Right renal pelvis (tissue), 4 donors: ENCODE measurements around the gene APOL3. TPM values are rescaled to one million over a fixed set of nuclear protein-coding genes. Genes with fewer than 3 reads are reported as not detected.
"Not testable (repeated sequence)": the region's sequence is repeated elsewhere in the genome, so short reads cannot be mapped to it uniquely, and the experiment has no call there.

Experiments
- DNase-seq, 4 donors: peaks; one replicate each; pipeline ENCODE4 v3.0.0-alpha.2; 2013; ENCODE audit warnings: low read depth in 4 of 4, low spot score in 3 of 4, missing footprints in 1 of 4
- polyA plus RNA-seq, 4 donors: library from polyadenylated mRNA; unstranded; fragments of 120-200 nt; gene quantifications; one replicate each; pipeline ENCODE4 v1.2.1, GENCODE V29; 2013; ENCODE audit not compliant: insufficient read length in 4 of 4

The APOL3 gene, protein sequence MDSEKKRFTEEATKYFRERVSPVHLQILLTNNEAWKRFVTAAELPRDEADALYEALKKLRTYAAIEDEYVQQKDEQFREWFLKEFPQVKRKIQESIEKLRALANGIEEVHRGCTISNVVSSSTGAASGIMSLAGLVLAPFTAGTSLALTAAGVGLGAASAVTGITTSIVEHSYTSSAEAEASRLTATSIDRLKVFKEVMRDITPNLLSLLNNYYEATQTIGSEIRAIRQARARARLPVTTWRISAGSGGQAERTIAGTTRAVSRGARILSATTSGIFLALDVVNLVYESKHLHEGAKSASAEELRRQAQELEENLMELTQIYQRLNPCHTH
- polyA plus RNA-seq: 10 to 100 TPM; 13.3 to 17.9 (median 14.8) TPM

DNA sequence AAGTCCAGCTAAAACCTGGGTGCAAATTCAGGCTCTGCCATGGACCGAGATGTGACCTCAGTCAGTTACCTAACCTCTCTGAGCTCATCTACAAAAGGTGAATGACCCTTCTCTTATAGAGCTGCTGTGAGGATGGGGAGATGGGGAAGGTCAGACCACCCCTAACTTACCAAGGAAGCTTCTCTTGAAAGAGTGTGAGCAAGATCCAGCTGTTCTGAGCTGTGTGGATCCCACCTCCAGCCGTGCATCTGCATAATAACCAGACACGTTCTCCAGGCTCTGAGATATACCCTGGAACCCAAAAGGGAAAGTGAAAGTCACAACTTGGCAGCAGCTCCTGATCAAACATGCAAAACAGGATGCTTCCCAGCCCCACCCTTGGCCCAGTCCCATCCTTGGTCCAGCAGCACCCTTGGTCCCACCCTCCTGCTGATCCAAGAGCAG is at the start of gene APOL3:
TSS of gene APOL3 (minus strand) at position 257 of the 444 bp plus-strand sequence. CDS start 11,700 bp downstream, outside the sequence.
- no peak for DNase-seq

DNA sequence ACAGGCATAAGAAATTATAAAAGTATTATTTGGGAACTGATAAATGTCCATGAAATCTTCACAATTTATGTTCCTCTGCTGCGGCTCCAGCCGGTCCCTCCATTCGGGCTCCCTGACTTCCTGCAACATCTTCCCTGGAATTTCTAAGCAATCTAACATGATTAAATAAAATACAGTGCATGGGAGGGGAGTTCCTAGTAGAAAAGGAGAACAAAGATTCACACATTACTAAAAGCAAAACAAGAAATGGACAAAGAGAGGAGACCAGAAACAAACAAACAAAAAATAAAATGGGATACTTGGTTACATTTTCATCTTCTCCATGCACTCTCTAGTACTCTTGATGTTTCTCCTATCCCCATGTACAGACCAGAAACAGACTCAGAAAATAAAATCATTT is 49.7 kb upstream of the APOL3 start:
- no peak for DNase-seq

DNA sequence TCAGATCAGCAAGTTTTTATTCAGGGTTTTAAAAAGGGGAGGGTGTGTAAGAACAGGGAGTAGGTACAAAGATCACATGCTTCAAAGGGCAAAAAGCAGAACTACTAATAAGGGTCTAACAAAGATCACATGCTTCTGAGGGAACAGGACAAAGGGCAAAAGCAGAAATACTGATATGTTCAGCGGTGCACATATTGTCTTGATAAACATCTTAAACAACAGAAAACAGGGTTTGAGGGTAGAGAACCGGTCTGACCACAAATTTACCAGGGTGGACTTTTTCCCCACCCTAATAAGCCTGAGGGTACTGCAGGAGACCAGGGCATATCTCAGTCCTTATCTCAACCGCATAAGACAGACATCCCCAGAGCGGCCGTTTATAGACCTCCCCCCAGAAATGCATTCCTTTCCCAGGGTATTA is 48.9 kb upstream of the APOL3 start:
- DNase-seq: not testable (repeated sequence)

DNA sequence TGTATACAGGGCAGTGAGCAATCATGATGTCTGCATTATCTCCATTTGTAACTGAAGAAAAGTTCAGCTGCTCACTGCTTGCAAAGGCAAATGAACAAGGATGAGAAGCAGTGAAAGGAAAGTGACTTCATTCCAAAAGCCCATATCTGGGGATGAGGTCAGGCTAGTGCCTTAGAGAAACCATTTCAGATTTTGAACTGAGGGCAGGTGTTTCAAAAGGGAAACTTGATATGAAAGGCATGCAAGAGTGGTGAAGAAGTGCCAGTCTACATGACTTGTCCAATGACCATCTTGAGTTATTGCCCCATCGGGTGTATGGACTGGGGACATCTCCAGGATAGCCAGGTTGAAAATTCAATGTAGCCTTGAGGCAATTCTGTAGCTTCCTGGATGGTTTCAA is 48.4 kb upstream of the APOL3 start:
- no peak for DNase-seq

DNA sequence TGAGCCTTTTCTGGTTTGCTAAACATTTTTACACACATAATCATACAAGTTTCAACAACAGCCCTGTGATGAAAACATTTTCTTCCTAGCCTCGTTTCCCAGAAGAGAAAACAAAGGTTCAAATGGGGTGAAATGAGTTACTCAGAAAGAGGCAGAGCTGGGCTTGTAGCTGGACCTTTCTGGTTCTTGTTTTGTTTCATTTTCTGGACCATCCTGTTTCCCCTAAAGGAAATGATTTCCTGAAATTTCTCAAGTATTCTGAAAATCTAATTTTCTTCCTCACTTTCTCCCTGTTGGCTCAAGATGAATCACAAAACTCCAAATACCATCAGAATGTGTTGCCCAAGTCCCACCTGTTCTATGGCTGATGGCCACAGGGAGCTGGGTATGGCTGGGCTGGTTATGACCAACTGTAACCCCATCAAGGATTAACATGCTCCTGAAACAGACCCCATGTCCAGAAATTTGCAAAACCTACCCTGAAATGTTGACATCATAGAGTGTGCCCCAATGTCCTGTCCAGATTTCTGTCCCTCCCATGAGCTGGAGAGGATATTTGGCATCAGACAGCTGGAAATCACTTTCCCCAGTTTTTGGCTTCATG is 47.7 kb upstream of the APOL3 start:
- DNase-seq: no peak

DNA sequence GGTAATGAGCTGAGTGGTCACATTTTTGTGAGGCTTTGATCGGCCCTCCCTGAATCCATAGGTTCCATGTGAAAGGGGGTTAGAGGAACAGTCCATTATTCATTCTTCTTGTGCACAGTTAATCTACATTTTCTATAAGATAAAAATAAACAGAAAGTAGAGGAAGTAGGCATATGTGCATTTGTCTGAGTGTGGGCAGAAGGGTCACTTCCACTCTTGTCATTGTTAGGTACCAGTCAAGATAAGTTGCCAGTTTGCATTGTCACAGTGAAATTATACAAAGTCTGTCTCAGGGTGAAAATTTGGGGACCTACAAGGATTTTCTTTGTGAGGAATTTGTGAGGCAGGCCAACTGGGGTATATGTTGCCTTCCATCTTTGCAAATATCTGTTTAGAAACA is 45.7 kb upstream of the APOL3 start:
- no peak for DNase-seq

DNA sequence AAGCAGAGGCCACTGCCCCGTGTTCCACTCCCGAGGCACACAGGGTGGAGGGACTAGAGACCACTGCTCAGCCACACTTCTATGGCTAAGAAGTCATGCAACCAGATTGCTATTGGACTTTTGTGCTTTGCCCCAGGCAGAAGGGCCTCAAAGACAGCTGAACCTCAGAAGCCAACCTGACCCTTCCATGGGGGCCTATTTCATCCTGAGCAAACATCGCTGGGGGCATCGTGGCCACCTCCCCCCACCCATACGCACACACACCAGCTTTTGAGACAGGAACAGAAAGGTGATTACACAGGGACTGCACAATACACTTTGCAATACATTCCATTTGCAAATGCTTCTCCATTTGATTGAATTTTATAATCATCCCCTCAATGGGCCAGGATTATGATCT is 45.0 kb upstream of the APOL3 start:
- DNase-seq: not testable (repeated sequence)

DNA sequence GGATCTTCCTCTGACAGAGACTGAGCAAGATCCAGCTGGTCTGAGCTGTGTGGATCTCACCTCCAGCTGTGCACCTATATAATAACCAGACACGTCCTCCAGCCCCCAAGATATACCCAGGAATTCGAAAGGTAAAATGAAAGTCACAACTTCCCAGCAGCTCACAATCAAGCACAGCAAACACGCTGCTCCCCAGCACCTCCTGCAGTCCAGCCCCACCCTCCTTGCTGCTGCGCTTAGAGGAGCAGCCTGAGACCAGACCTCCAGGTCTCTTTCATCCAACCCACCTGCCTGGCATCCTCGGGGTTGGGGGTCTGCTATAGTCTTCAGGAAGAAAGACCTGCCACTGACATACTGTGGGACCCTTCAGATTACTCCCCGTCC is 44.1 kb upstream of the APOL3 start:
- DNase-seq: no peak

DNA sequence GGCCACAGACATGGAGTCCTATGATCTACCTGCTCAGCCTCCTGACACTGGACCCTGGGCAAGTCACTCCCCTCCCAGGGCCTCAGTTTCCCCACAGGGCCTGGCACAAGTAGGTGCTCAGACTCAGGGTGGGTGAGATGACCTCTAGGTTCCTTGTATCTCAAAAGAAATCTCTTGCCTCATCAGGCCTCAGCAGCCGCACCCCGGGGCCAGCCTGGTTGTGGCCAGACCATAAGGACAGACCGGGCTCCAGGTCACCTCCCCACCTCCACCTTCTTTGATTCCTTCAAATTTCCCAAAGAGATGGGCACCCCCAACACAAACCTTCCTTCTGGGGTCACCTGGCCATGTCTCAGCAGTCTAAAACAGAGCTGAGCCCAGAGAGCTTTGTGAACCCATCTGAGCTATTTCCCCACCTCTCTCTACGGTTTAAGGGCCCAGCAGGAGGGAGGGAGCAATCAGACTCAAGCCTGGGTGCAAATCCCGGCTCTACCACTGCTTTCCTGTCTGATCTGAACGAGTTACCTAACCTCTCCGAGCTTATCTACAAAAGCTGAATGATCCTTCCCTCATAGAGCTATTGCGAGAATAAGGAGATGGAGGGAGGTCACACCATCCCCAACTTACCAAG is 43.6 kb upstream of the APOL3 start:
- no peak for DNase-seq

DNA sequence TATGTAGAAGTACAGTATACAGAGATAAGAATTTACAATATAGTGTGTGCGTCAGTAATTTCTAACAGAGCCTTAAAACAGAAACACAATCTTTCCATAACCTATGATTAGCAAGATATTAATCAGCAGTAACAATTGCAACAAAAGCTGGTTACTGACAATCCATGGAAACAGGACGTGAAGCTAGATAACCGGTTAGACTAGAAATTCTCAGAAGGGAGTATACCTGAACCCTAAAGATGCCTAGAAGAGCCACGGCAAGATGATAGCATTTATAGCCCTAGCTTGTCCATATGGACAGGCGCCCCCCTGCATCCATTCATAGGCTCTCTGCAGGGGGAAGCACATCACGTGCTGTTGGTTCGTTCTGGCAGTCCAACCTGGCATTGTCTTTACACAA is 42.9 kb upstream of the APOL3 start:
- not testable (repeated sequence) for DNase-seq

DNA sequence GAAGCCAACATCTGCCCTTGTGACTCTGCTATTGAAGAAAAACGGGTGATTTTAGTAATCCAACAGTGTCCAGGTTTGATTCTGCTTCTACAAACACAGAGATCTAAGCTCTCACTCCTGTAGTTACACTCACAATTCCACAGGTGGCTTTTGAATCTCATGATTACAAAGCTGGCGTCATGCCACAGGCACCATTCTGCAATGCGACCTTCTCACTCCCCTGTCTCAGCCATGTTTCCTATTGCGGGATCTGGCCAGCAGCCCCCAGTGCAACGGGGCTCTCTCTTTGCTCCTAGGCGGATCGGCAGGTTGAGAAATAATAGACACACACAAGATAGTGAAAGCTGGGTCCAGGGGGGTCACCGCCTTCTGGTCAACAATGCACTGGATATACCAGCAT is 42.4 kb upstream of the APOL3 start:
- DNase-seq: not testable (repeated sequence)

DNA sequence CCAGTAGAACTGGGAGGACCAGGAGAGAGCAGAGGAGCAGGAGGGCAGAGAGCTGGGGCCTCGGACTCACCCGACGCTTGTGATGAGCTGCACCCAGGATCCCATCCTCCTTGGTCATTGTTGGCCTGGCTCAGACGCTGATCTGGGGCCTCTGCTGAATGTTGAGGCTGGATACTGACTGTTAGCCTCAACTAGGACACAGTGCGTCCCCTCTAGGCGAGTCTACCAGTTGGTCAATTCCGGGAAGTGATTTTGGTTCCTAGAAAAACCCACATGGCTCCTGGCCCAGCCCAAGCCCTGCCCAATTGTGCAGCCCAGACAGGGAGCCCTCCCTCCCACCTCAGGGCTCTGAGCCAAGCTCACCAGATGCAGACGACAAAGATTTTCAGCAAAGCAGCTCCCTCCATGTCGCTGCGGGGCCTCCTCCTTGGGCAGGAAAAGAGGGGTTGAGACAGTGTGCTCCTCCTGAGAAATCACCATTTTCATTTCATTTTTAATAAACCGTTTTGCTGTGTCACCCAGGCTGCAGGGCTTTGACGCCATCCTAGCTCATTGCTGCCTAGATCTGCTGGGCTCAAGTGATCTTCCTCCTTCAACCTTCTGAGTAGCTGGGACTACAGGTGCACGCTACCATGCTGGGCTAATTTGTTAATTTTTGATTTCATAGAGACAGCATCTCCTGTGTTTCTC is 41.2 kb upstream of the APOL3 start, which contains the start of gene APOL4:
TSS of gene APOL4 (minus strand) at position 180 of the 690 bp plus-strand sequence. CDS start at position 105, 75 bp downstream.
- DNase-seq: no peak

DNA sequence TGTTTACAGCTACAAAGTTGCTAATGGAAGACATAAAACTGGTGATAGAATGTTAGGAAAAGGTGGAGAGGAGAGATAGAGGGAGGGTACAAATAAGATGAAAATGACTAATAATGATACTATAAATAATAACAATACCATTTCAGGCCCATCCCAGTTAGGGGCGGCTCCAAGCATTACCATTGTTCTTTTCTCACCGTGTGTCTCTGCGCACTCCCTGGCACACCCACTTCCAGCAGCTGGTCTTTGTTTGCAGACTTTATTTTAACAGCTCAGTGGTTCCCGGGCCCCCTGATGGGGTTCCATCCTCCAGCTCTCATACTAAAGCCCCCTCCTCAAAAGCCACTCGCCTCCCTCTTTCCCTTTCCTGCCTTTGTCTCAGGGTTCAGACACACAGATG is 40.5 kb upstream of the APOL3 start:
- DNase-seq: not testable (repeated sequence)

DNA sequence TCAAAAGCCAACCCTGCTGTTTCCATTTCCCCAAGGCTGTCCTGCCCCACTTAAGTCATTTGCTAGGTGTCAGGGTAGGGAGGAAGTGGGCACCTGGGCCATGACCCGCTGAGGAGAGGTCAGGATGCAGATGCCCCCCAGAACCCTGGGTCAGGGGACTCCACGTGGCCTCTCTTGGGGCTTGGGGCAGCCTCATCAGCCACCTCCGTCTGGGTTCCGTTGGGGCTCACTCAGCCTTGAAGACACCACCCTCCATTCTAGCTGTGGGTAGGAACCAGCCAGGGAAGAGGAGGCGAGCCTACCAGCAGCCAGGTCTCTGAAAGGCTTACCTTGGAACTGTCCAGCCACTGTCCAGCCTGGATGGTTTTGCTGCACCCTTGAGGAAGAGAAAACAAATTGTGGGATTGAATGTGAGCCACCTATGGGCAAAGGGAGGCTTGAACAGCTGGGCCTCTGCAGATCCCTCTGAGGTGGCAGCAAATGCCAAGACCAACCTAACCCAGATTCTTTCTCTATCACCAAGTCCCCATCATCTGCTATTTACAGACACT is 38.5 kb upstream of the APOL3 start:
- DNase-seq: no peak

DNA sequence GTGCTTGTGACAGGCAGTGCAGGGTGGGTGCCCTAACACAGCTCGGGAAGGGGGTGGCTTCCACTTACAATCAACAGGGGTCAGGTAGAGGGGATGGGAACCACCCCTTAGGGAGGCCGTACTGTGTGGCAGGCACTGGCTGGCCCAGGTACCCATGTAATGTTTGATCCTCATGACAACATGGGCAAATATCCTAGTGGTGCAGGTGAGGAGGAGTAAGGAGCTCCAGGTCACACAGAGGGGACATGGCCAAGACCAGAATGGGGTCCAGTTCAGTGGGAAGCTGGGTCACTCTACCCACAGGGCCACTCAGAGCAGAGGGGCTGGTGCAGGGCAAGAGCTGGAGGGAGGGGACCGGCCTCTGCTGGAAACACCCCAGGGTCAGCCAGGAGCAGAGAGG is 38.0 kb upstream of the APOL3 start:
- no peak for DNase-seq

DNA sequence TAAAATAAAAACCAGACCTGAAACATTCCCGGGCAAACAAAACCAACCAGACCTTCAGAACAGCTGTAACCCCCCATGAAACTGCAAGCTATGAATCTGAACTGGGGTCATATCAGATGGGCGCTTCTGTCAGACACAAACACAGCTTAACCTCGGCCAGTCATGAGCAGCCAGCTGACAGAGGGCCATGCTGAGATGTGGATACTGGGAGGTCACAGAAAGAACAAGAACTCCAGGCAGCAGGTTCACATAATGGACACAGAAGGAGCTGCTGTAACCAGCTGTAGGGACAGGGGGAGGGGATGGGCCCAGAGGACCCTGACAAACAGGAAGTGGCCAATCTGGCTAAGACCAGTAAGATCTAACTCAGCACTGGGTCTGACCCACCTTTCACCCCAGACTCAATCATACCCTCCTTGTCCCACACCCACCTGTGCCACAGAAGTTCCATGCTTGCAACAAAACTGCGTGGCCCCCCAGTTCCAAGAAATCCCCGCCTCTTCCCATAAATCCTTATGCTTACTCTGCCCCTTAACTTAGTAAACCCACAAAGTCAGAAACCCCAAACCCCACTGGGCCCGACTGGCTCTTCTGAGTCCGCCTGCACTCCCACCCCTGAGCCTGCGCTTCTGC is 37.1 kb upstream of the APOL3 start:
- DNase-seq: no peak

DNA sequence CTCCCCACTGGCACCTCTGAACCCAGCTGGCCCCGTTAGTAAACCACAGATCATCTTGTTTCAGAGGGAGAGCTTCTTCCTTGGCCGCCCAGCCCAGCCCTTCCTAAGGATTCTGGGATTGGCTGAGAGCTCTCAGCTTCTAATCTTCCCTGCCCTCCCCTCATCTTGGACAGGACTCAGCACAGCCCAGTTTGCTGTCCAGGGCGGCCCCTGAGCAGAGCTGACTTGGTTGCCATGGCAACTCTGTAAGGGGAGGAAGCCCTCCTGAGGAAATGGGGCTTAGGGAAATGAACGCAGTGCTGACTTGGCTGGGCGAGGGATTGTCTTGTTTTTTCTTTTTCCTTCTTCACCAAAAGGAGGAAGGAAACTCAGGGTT is 36.5 kb upstream of the APOL3 start:
- DNase-seq: peak in 1 of 4 donors; percentile 68

DNA sequence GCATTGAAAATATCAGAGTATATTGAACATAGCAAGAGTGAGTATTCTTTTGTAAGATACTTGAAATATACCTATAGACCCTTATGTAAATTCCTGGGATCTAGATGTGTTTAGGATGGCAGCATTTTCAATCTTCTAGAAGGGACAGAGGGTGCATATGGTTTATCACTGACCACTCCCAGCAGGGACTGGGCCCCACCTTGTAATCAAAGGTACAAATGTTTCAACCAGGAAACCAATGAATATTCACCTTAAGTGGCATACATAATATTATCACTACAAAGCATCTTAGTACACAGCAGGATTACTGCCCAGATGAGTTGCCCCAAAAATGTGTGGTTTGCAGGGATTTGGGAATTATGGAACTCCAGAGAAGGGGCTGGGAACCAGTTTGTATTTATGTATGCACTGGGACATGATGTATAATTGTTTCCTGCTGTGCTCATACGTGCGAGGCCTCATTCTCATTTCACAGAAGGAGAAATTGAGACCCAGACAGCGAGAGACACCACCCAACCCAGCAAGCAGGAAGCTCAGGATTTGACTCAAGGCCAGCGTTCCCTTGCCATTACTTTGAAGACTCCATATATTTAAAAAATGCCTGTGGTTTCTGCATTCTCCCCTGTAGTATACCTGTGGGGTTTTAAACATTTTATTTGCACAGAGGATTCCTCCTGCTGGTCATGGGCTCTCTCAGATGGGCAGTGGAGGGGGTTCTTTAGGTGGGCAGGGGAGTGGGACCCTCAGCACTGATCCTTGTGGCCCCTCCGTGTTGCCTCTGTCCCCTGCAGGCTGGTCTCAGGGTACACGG is 35.9 kb upstream of the APOL3 start:
- no peak for DNase-seq

DNA sequence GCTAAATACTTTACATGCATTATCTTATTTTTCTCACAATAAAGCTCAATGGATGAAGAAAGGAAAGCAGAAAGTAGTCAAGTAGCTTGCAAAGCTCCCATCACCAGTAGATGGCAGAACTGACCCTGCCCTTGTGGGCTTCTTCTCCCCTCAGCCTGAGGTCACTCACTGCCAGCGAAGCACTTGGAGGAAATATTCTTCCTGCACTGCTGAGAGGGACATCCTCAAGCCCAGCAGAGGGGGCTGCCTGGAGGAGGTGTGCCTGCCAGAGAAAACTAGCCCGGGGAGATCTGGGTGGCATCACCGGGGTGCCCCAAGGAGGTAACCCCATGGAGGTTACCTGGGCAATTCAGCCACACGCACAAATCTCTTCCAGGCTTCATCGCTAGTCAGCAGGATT is 34.4 kb upstream of the APOL3 start:
- DNase-seq: peak in 1 of 4 donors; percentile 48
